HCT116 (cell line): ENCODE measurements around the gene RAB21. TPM values are rescaled to one million over a fixed set of nuclear protein-coding genes. Genes with fewer than 3 reads are reported as not detected.

Source experiments
- ATAC-seq: fragments of 200-7000 bp; cut with Tn5 transposase; 2 replicates; pipeline ENCODE4 v1.9.1; 2020; ENCODE audit warnings: mild to moderate bottlenecking, moderate library complexity
- BruUV-seq: library from RNA; stranded (reverse); fragments of 400-500 nt; replicated peaks from 2 replicates; lab custom pipeline; 2021; lab: Mats Ljungman, UMichigan
- CTCF ChIA-PET: fragments of 300-600 bp; sonication (Branson Sonifier 250); formaldehyde crosslinking; loops from one replicate; lab custom pipeline; 2021; ENCODE audit warnings: antibody characterized with exemption; lab: Charles Lee
- POLR2A ChIA-PET: fragments of 300-600, 350-600 bp; sonication (Branson Sonifier 250); formaldehyde crosslinking; loops from one replicate; lab custom pipeline; 2021; ENCODE audit warnings: antibody characterized with exemption; lab: Charles Lee
- RAD21 ChIA-PET, 2 experiments: fragments of 300-600 bp; sonication (Branson Sonifier 250); formaldehyde crosslinking; loops; one replicate each; lab custom pipeline; 2023; ENCODE audit warnings: low total read pairs in 2 of 2; ENCODE audit not compliant: uncharacterized antibody in 2 of 2, unreplicated experiment in 2 of 2, low non-redundant PET in 1 of 2; lab: Charles Lee
- DNase-seq: peaks from one replicate; pipeline ENCODE4 v3.0.0-alpha.2; 2010; ENCODE audit warnings: low read depth, low spot score
- H2AFZ ChIP-seq: fragments of 200-600 bp; shearing (Covaris generic), sonication (generic); 2 replicates; pipeline ENCODE4 v1.6.1; 2017; ENCODE audit warnings: low read depth, mixed run types, mixed read lengths, antibody characterized with exemption, low read length; ENCODE audit not compliant: poor library complexity, severe bottlenecking
- H3K27ac ChIP-seq: 2 replicates; pipeline ENCODE4 v1.5.1; 2012; ENCODE audit warnings: low read depth, low read length
- H3K27me3 ChIP-seq: fragments of 200-600 bp; sonication (generic); 2 replicates; pipeline ENCODE4 v1.6.1; 2016; ENCODE audit warnings: mixed run types, low read length, mixed read lengths; ENCODE audit not compliant: insufficient read depth
- H3K36me3 ChIP-seq, 2 experiments: fragments of 200-500 bp in 1 of 2; fragments of 200-600 bp in 1 of 2; sonication (Bioruptor generic) in 1 of 2; sonication (generic) in 1 of 2; 2 replicates each; pipeline versions ENCODE4 v1.5.1 to v1.6.1; 2014 to 2016; ENCODE audit warnings: low read length in 2 of 2, inconsistent platforms in 1 of 2, mixed read lengths in 1 of 2, mixed run types in 1 of 2; ENCODE audit not compliant: insufficient read depth in 2 of 2, control insufficient read depth in 1 of 2
- H3K4me1 ChIP-seq, 2 experiments: fragments of 200-600 bp in 1 of 2; sonication (generic) in 1 of 2; 2 replicates each; pipeline versions ENCODE4 v1.5.1 to v1.6.1; 2012 to 2017; ENCODE audit warnings: low read length in 2 of 2, inconsistent platforms in 1 of 2, mild to moderate bottlenecking in 1 of 2, mixed read lengths in 1 of 2, mixed run types in 1 of 2, moderate library complexity in 1 of 2; ENCODE audit not compliant: insufficient read depth in 2 of 2, control insufficient read depth in 1 of 2
- H3K4me2 ChIP-seq: fragments of 200-600 bp; sonication (generic); 2 replicates; pipeline ENCODE4 v1.6.1; 2017; ENCODE audit warnings: mixed run types, low read length, mixed read lengths
- H3K4me3 ChIP-seq, 2 experiments: fragments of 200-600 bp in 1 of 2; sonication (generic) in 1 of 2; replicated peaks in 1 of 2; 2 replicates each; pipeline ENCODE4 v1.5.1; 2011 to 2016; ENCODE audit warnings: low read length in 2 of 2, control low read depth in 1 of 2, low read depth in 1 of 2, mild to moderate bottlenecking in 1 of 2, mixed read lengths in 1 of 2, mixed run types in 1 of 2
- H3K79me2 ChIP-seq: fragments of 200-600 bp; sonication (generic); 2 replicates; pipeline ENCODE4 v1.6.1; 2017; ENCODE audit warnings: mild to moderate bottlenecking, mixed run types, low read length, moderate library complexity, mixed read lengths; ENCODE audit not compliant: insufficient read depth
- H3K9ac ChIP-seq: fragments of 200-600 bp; sonication (generic); 2 replicates; pipeline ENCODE4 v1.6.1; 2016; ENCODE audit warnings: low read length, mixed read lengths
- H3K9me2 ChIP-seq: fragments of 200-600 bp; sonication (generic), shearing (Covaris generic); 2 replicates; pipeline ENCODE4 v1.6.1; 2017; ENCODE audit warnings: mixed run types, mild to moderate bottlenecking, moderate library complexity; ENCODE audit not compliant: insufficient read depth
- H3K9me3 ChIP-seq, 2 experiments: fragments of 200-500 bp in 1 of 2; fragments of 200-600 bp in 1 of 2; sonication (Bioruptor generic) in 1 of 2; sonication (generic) in 1 of 2; 2 replicates each; pipeline ENCODE4 v1.6.1; 2014 to 2017; ENCODE audit warnings: low read length in 2 of 2, mixed read lengths in 2 of 2, inconsistent platforms in 1 of 2, low read depth in 1 of 2, mild to moderate bottlenecking in 1 of 2, mixed run types in 1 of 2, moderate library complexity in 1 of 2; ENCODE audit not compliant: control insufficient read depth in 1 of 2, insufficient read depth in 1 of 2
- H4K20me1 ChIP-seq: fragments of 200-600 bp; sonication (generic), shearing (Covaris generic); 2 replicates; pipeline ENCODE4 v1.6.1; 2017; ENCODE audit warnings: mixed run types, mild to moderate bottlenecking, moderate library complexity; ENCODE audit not compliant: insufficient read depth
- CBX3 ChIP-seq: IDR thresholded peaks from 2 replicates; pipeline ENCODE4 v1.6.1; 2012; ENCODE audit warnings: low read depth
- CTCF ChIP-seq, 3 experiments: fragments of 200-600 bp in 1 of 3; sonication (generic) in 1 of 3; IDR thresholded peaks in 2 of 3; conservative IDR thresholded peaks in 1 of 3; 2 replicates each; pipeline ENCODE4 v1.5.1; 2012 to 2017; ENCODE audit warnings: low read depth in 2 of 3, low read length in 2 of 3, antibody characterized with exemption in 1 of 3, borderline replicate concordance in 1 of 3, control low read depth in 1 of 3, mild to moderate bottlenecking in 1 of 3, mixed read lengths in 1 of 3, mixed run types in 1 of 3, moderate library complexity in 1 of 3; ENCODE audit not compliant: insufficient read depth in 1 of 3
- ELF1 ChIP-seq: IDR thresholded peaks from 2 replicates; pipeline ENCODE4 v1.6.1; 2012; ENCODE audit warnings: low read depth, borderline replicate concordance
- EZH2 ChIP-seq: fragments of 200-600 bp; sonication (generic); IDR thresholded peaks from 2 replicates; pipeline ENCODE4 v1.6.1; 2017; ENCODE audit warnings: antibody characterized with exemption, mixed run types
- EZH2phosphoT487 ChIP-seq: fragments of 200-600 bp; IDR thresholded peaks from 2 replicates; pipeline ENCODE4 v1.6.1; 2018; ENCODE audit warnings: antibody characterized with exemption, borderline replicate concordance
- JUND ChIP-seq: IDR thresholded peaks from 2 replicates; pipeline ENCODE4 v1.6.1; 2012
- MAX ChIP-seq: IDR thresholded peaks from 2 replicates; pipeline ENCODE4 v1.6.1; 2012
- POLR2A ChIP-seq: IDR thresholded peaks from 2 replicates; pipeline ENCODE4 v1.7.0; 2011; ENCODE audit warnings: borderline replicate concordance; ENCODE audit not compliant: insufficient read depth, insufficient read length; ENCODE audit errors: extremely low read depth
- RAD21 ChIP-seq: IDR thresholded peaks from 2 replicates; pipeline ENCODE4 v1.6.1; 2012; ENCODE audit warnings: low read depth, mild to moderate bottlenecking
- SIN3A ChIP-seq: IDR thresholded peaks from 2 replicates; pipeline ENCODE4 v1.6.1; 2012; ENCODE audit warnings: low read depth
- SRF ChIP-seq: IDR thresholded peaks from 2 replicates; pipeline ENCODE4 v1.6.1; 2012; ENCODE audit warnings: low read depth
- TCF7L2 ChIP-seq: IDR thresholded peaks from 2 replicates; pipeline ENCODE4 v1.7.0; 2011; ENCODE audit warnings: borderline replicate concordance, inconsistent platforms; ENCODE audit not compliant: insufficient read depth, insufficient read length; ENCODE audit errors: extremely low read depth
- intact Hi-C: fragments of 100-400 bp; cut with micrococcal nuclease; formaldehyde crosslinking; loops from 2 replicates; pipeline ENCODE4 v1.10.0; 2022
- total RNA-seq: library from RNA; stranded (reverse); gene quantifications from one replicate; pipeline ENCODE4 v1.2.1, GENCODE V29; 2021; ENCODE audit not compliant: unreplicated experiment

Gene RAB21
- total RNA-seq, 1 experiment from 2014 or later, result 57.1 TPM

- ChIA-PET CTCF (interaction anchor here (1.0 to 2.1 kb wide), 9 partner anchors 12 to 484 kb away, joined by 5 to 15 read pairs (median 6); partner anchors contain the start of genes THAP2, TPH2 and ZFC3H1), POLR2A (no interaction called here), RAD21 (interaction anchor here in 1 of 2 experiments (0.5 kb wide), 1 partner anchor 153 kb away, joined by 3 read pairs; no protein-coding TSS in a partner anchor)
- peaks cover 5% of the 10 kb centered on the region for H3K79me2 ChIP-seq
- H3K9me2 ChIP-seq, result no peaks in the 10 kb centered on the region
- peak; percentile 71 for ATAC-seq
- H3K9me3 ChIP-seq, result no peaks in the 10 kb centered on the region
- DNase-seq, result peak; percentile 16
- TF ChIP-seq CTCF (IDR thresholded peaks at IDR 0.05 in 2 of 3, conservative IDR thresholded peaks at IDR 0.05 in 1 of 3; ENCODE audit: borderline replicate concordance in 1 of 3, insufficient read depth in 1 of 3, low read depth in 2 of 3, low read length in 2 of 3), result peak; percentile 57 to 87 (median 75); a peak in 5 of 6 replicates
- TF ChIP-seq CBX3, result no peak
- no peak for TF ChIP-seq ELF1
- TF ChIP-seq RAD21, result peak; percentile 69
- H4K20me1 ChIP-seq, result 0 out of 2 replicates have a peak, but pooled peaks cover 3% of the 10 kb centered on the region
- H3K4me2 ChIP-seq, result no peak overlapping the region
- no peak overlapping the region for H3K9ac ChIP-seq
- H3K27ac ChIP-seq, result no peak overlapping the region
- H3K27me3 ChIP-seq, result no peaks in the 10 kb centered on the region
- intact Hi-C loops, result loop anchor here (2.0 to 5.0 kb wide), 2 partner anchors 66 to 117 kb away; no protein-coding TSS in a partner anchor
- no peak overlapping the region for H3K4me3 ChIP-seq
- H3K4me1 ChIP-seq, result no peaks in the 10 kb centered on the region
- H2AFZ ChIP-seq, result no peak overlapping the region
- H3K36me3 ChIP-seq, result peaks cover 5% of the 10 kb centered on the region in 2 experiments; a peak in 2 of 4 replicates
- no TSS peak for BruUV-seq
Observed at GRCh38 chr12:71780237-71780822, 25.7 kb downstream of the RAB21 start.

GRCh38 chr12:71782017-71782416 is 27.4 kb downstream of the RAB21 start:
- RAD21 ChIA-PET, result no interaction called here
- Histone ChIP-seq H4K20me1 (0 out of 2 replicates have a peak, but pooled peaks cover 3% of the 10 kb centered on the region), H3K9ac (no peak overlapping the region), H3K79me2 (peaks cover 5% of the 10 kb centered on the region), H3K27me3 (no peaks in the 10 kb centered on the region), H3K27ac (no peak overlapping the region), H3K4me1 (no peaks in the 10 kb centered on the region), H3K4me3 (no peak overlapping the region), H3K36me3 (peaks cover 9 to 14% of the 10 kb centered on the region in 2 experiments; a peak in 3 of 4 replicates), H3K9me3 (no peaks in the 10 kb centered on the region), H2AFZ (no peak overlapping the region), H3K9me2 (no peaks in the 10 kb centered on the region), H3K4me2 (no peak overlapping the region)
- intact Hi-C loops, result loop anchor here (5.0 kb wide), 1 partner anchor 115 kb away; no protein-coding TSS in a partner anchor
- TF ChIP-seq POLR2A (no peak), TCF7L2 (no peak), SIN3A (no peak), EZH2 (no peak), EZH2phosphoT487 (no peak), RAD21 (no peak), MAX (no peak), JUND (no peak), SRF (no peak)
- ATAC-seq, result no peak
- POLR2A ChIA-PET, result no interaction called here
- no peak for DNase-seq
- no TSS peak for BruUV-seq
- CTCF ChIA-PET, result no interaction called here
